ENCODE data around the gene CRTC1. TPM values are rescaled to one million over a fixed set of nuclear protein-coding genes. Genes with fewer than 3 reads are reported as not detected.

The CRTC1 gene
- total RNA-seq, 1 experiment from 2014 or later = 19.0 TPM

DNA sequence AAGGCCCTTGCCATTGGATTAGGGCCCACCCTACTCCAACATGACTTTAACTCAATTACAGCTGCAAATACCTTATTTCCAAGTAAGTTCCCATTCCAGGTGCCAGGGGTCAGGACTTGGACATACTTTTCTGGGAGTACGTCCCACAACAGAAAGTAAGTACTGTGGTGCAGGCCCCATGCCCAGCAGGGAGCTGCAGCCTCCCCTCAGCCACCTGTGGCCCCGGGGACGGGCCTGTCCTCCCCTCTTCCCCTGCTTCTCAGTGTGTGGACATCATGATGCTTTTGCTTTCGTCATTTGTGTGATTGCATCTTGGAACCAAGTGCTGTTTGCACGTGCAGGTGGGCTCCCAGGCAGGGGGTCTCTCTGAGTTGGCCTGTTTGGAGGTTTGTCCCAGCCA, 31.9 kb downstream of the CRTC1 start:
- Histone ChIP-seq H3K23me2 (ENCODE audit: insufficient read length, low read depth, low read length, poor library complexity, severe bottlenecking) (no peaks in the 10 kb centered on the region), H4K20me1 (ENCODE audit: control insufficient read depth, insufficient read depth, insufficient read length) (no peaks in the 10 kb centered on the region), H2BK120ac (ENCODE audit: low read depth, low read length, poor library complexity, severe bottlenecking) (no peak overlapping the region), H4K5ac (ENCODE audit: insufficient read length, low read depth, low read length) (no peak overlapping the region), H2AK5ac (ENCODE audit: insufficient read length, low read length) (no peak overlapping the region), H3K56ac (ENCODE audit: insufficient read length, low read depth, low read length) (no peak overlapping the region), H3K9me3 (ENCODE audit: control insufficient read depth, low read depth, low read length) (no peaks in the 10 kb centered on the region), H4K8ac (replicated peaks; ENCODE audit: insufficient read length, low read depth, low read length) (no peak overlapping the region), H3K27ac (ENCODE audit: insufficient read length, low read depth, low read length) (no peak overlapping the region), H3K4me1 (ENCODE audit: insufficient read depth, low read length) (no peaks in the 10 kb centered on the region), H3K14ac (ENCODE audit: insufficient read depth, low read length) (no peak overlapping the region), H3K4me2 (ENCODE audit: insufficient read depth, insufficient read length, low read length) (no peak overlapping the region), H3K79me1 (ENCODE audit: insufficient read depth, low read depth, low read length, poor library complexity, severe bottlenecking) (no peaks in the 10 kb centered on the region), H3K4ac (ENCODE audit: low read depth, low read length) (no peak overlapping the region), H3K79me2 (ENCODE audit: insufficient read depth, low read length) (no peaks in the 10 kb centered on the region), H4K91ac (ENCODE audit: insufficient read length, low read depth, low read length) (no peak overlapping the region), H3K9ac (ENCODE audit: extremely low read depth, insufficient read length, low read length) (no peak overlapping the region), H2BK15ac (ENCODE audit: low read depth, low read length) (no peak overlapping the region), H2BK12ac (ENCODE audit: insufficient read length, low read depth, low read length) (no peak overlapping the region), H2BK5ac (ENCODE audit: insufficient read length, low read length) (no peak overlapping the region), H2AFZ (ENCODE audit: low read length) (no peak overlapping the region), H3K18ac (ENCODE audit: insufficient read length, low read depth, low read length) (no peak overlapping the region), H3K27me3 (ENCODE audit: insufficient read depth, low read length) (no peaks in the 10 kb centered on the region), H2BK20ac (ENCODE audit: low read depth, low read length, poor library complexity, severe bottlenecking) (no peak overlapping the region), H3T11ph (ENCODE audit: low read length) (no peak overlapping the region), H3K23ac (ENCODE audit: insufficient read length, low read depth, low read length) (no peak overlapping the region)
- Mint-ChIP-seq H3K9me3 (no peaks in the 10 kb centered on the region), H3K27ac (peak overlapping the region in 1 of 3 experiments; percentile 36; a peak in 1 of 7 replicates), H3K4me1 (peaks cover 5 to 10% of the 10 kb centered on the region in 2 experiments), H3K4me3 (no peak overlapping the region), H3K36me3 (ENCODE audit: insufficient read depth in 1 of 3, low read depth in 3 of 3) (peaks cover 0 to 3% (median 0%) of the 10 kb centered on the region in 3 experiments; a peak in 1 of 7 replicates), H3K27me3 (ENCODE audit: low read depth) (no peaks in the 10 kb centered on the region; the same call in 1 of the 2 replicates)
- no CpG with 5 or more reads among the region's 5 CpGs for WGBS (ENCODE audit: extremely low coverage, insufficient read length, low lambda C conversion rate)
- TF ChIP-seq, protein P1, sequence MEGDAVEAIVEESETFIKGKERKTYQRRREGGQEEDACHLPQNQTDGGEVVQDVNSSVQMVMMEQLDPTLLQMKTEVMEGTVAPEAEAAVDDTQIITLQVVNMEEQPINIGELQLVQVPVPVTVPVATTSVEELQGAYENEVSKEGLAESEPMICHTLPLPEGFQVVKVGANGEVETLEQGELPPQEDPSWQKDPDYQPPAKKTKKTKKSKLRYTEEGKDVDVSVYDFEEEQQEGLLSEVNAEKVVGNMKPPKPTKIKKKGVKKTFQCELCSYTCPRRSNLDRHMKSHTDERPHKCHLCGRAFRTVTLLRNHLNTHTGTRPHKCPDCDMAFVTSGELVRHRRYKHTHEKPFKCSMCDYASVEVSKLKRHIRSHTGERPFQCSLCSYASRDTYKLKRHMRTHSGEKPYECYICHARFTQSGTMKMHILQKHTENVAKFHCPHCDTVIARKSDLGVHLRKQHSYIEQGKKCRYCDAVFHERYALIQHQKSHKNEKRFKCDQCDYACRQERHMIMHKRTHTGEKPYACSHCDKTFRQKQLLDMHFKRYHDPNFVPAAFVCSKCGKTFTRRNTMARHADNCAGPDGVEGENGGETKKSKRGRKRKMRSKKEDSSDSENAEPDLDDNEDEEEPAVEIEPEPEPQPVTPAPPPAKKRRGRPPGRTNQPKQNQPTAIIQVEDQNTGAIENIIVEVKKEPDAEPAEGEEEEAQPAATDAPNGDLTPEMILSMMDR (conservative IDR thresholded peaks at IDR 0.05) = no peak
- DNase-seq = no peak

All from H9 (cell line).